HEK293 (cell line): ENCODE measurements around the gene RBMXL3.

Source experiments
- CTCF ChIA-PET: fragments of 350-600 bp; formaldehyde crosslinking; extraction: SDS; loops from one replicate; lab custom pipeline; 2021; ENCODE audit warnings: antibody characterized with exemption; lab: Yijun Ruan, JAX
- POLR2A ChIA-PET: fragments of 300-600 bp; formaldehyde crosslinking; extraction: SDS; loops from one replicate; lab custom pipeline; 2020; ENCODE audit warnings: antibody characterized with exemption, inconsistent platforms; lab: Yijun Ruan, JAX
- H3K27ac ChIP-seq: fragments of 200-500 bp; sonication (Bioruptor generic); 2 replicates; pipeline ENCODE4 v1.5.1; 2014; ENCODE audit warnings: low read depth, low read length, control low read depth, inconsistent platforms; ENCODE audit errors: extremely low read depth
- H3K36me3 ChIP-seq, 2 experiments: fragments of 200-500 bp in 1 of 2; sonication (Bioruptor generic) in 1 of 2; 1 replicate in 1 of 2; 2 replicates in 1 of 2; pipeline ENCODE4 v1.5.1; 2014 to 2017; ENCODE audit warnings: inconsistent platforms in 2 of 2, low read length in 2 of 2; ENCODE audit not compliant: control insufficient read depth in 2 of 2, insufficient read depth in 1 of 2
- H3K4me1 ChIP-seq: fragments of 200-500 bp; sonication (Bioruptor generic); 2 replicates; pipeline ENCODE4 v1.5.1; 2014; ENCODE audit warnings: mild to moderate bottlenecking, low read length, inconsistent platforms; ENCODE audit not compliant: control insufficient read depth, insufficient read depth
- H3K4me3 ChIP-seq: 2 replicates; pipeline ENCODE4 v1.5.1; 2011; ENCODE audit warnings: low read depth, mild to moderate bottlenecking, control low read depth, low read length, moderate library complexity
- H3K9me3 ChIP-seq: fragments of 200-500 bp; sonication (Bioruptor generic); 2 replicates; pipeline ENCODE4 v1.5.1; 2014; ENCODE audit warnings: low read depth, low read length, inconsistent platforms; ENCODE audit not compliant: control insufficient read depth, insufficient read depth
- KLF10 ChIP-seq: fragments of 450-650 bp; IDR thresholded peaks from 2 replicates; pipeline ENCODE4 v1.5.1; 2018; ENCODE audit warnings: missing biosample characterization, mild to moderate bottlenecking, missing genetic modification characterization
- MEIS1 ChIP-seq: sonication (generic); formaldehyde crosslinking; IDR thresholded peaks from 2 replicates; pipeline ENCODE4 v1.8.1; 2022; ENCODE audit warnings: missing genetic modification reagents, mild to moderate bottlenecking, borderline replicate concordance
- MYNN ChIP-seq: fragments of 450-650 bp; formaldehyde crosslinking; IDR thresholded peaks from 2 replicates; pipeline ENCODE4 v1.5.1; 2016; ENCODE audit warnings: missing biosample characterization, missing genetic modification characterization, borderline replicate concordance
- OSR2 ChIP-seq: fragments of 450-650 bp; formaldehyde crosslinking; IDR thresholded peaks from 2 replicates; pipeline ENCODE4 v1.5.1; 2016; ENCODE audit warnings: missing biosample characterization, missing genetic modification characterization
- WT1 ChIP-seq: fragments of 450-650 bp; formaldehyde crosslinking; IDR thresholded peaks from 2 replicates; pipeline ENCODE4 v1.5.1; 2016; ENCODE audit warnings: missing biosample characterization, missing genetic modification characterization
- ZNF37A ChIP-seq: fragments of 450-650 bp; IDR thresholded peaks from 2 replicates; pipeline ENCODE4 v1.5.1; 2018; ENCODE audit warnings: missing biosample characterization, missing genetic modification characterization
- ZNF423 ChIP-seq: fragments of 450-650 bp; formaldehyde crosslinking; IDR thresholded peaks from 2 replicates; pipeline ENCODE4 v1.5.1; 2016; ENCODE audit warnings: missing biosample characterization, missing genetic modification characterization
- ZNF600 ChIP-seq: fragments of 450-650 bp; formaldehyde crosslinking; IDR thresholded peaks from 2 replicates; pipeline ENCODE4 v1.5.1; 2016; ENCODE audit warnings: missing biosample characterization, missing genetic modification characterization
- ZNF654 ChIP-seq: fragments of 450-650 bp; formaldehyde crosslinking; IDR thresholded peaks from 2 replicates; pipeline ENCODE4 v1.5.1; 2016; ENCODE audit warnings: low read depth, missing biosample characterization, missing genetic modification characterization
- ZNF658 ChIP-seq: fragments of 450-650 bp; formaldehyde crosslinking; IDR thresholded peaks from 2 replicates; pipeline ENCODE4; 2016; ENCODE audit warnings: missing biosample characterization, missing genetic modification characterization
- TF ChIP-seq, protein P1 (sequence below): fragments of 450-650 bp; formaldehyde crosslinking; IDR thresholded peaks from 2 replicates; pipeline ENCODE4 v1.5.1; 2016; ENCODE audit warnings: missing biosample characterization, missing genetic modification characterization
- TF ChIP-seq, protein P2 (sequence below): fragments of 450-650 bp; formaldehyde crosslinking; IDR thresholded peaks from 2 replicates; pipeline ENCODE4 v1.5.1; 2016; ENCODE audit warnings: missing biosample characterization, missing genetic modification characterization, low read depth
- TF ChIP-seq, protein P3 (sequence below): fragments of 450-650 bp; formaldehyde crosslinking; IDR thresholded peaks from 2 replicates; pipeline ENCODE4 v1.5.1; 2016; ENCODE audit warnings: missing biosample characterization, missing genetic modification characterization
- TF ChIP-seq, protein P4 (sequence below): fragments of 450-650 bp; formaldehyde crosslinking; IDR thresholded peaks from 2 replicates; pipeline ENCODE4 v1.5.1; 2016; ENCODE audit warnings: missing biosample characterization, missing genetic modification characterization
- TF ChIP-seq, protein P5 (sequence below): fragments of 450-650 bp; formaldehyde crosslinking; IDR thresholded peaks from 2 replicates; pipeline ENCODE4 v1.5.1; 2016; ENCODE audit warnings: missing biosample characterization, missing genetic modification characterization, low read depth
- TF ChIP-seq, protein P6 (sequence below): fragments of 450-650 bp; formaldehyde crosslinking; IDR thresholded peaks from 2 replicates; pipeline ENCODE4 v1.5.1; 2017; ENCODE audit warnings: missing biosample characterization, missing genetic modification characterization
- TF ChIP-seq, protein P7 (sequence below): sonication (generic); formaldehyde crosslinking; IDR thresholded peaks from 2 replicates; pipeline ENCODE4 v1.8.1; 2022; ENCODE audit warnings: mild to moderate bottlenecking, moderate library complexity, missing genetic modification reagents

RBMXL3 gene

DNA sequence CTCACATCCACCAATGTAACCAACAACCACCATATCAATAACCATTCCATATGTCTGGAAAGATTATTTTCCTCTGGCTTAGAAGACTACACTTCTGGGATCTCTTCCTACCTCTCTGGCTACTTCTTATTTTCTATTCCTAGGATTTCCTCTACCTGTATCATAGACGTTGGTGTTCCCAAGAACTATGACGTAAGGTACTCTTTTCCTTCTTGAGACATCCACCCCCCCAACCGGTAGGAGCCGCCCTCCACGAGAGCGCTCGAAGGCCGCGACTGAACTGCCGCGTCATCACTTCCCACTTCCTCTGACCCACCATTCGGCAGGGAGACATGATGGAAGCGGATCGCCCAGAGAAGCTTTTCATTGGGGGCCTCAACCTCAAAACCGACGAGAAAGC, at the start of gene RBMXL3:
Gene RBMXL3, plus strand, starts transcription at position 301 of the 400 bp plus-strand sequence. Its CDS starts 32 bp downstream, at position 333.
- no peak within 1 kb of the TSS for H3K4me3 ChIP-seq
- ChIA-PET CTCF (no interaction called here), POLR2A (no interaction called here)
- no peaks in the 10 kb centered on the region for H3K9me3 ChIP-seq
- no peaks in the 10 kb centered on the region for H3K4me1 ChIP-seq
- peaks cover 3 to 8% of the 10 kb centered on the region in 2 experiments; a peak in 2 of 3 replicates for H3K36me3 ChIP-seq
- TF ChIP-seq OSR2 (tag by site-specific recombination) (no peak), WT1 (tag by site-specific recombination) (no peak), KLF10 (tag by site-specific recombination) (no peak), ZNF423 (tag by site-specific recombination) (no peak), MEIS1 (CRISPR knock-in tag) (no peak)
- H3K27ac ChIP-seq, result no peak within 1 kb of the TSS

DNA sequence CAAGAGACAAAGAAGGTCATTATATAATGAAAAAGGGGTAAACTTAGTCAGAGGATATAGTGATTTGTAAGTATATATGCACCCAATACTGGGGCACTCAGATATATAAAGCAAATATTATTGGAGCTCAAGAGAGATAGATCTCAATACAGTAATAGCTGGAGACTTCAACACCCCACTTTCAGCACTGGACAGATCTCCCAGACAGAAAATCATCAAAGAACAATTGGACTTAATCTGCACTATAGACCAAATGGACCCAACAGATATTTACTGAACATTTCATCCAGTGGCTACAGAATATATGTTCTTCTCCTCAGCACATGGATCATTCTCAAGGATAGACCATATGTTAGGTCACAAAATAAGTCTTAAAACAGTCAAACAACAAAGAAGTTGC, 47.2 kb upstream of the RBMXL3 start:
- Histone ChIP-seq H3K4me1 (no peaks in the 10 kb centered on the region), H3K9me3 (no peaks in the 10 kb centered on the region), H3K36me3 (peaks cover 3 to 16% of the 10 kb centered on the region in 2 experiments; a peak in 1 of 3 replicates), H3K4me3 (no peak overlapping the region), H3K27ac (no peak overlapping the region)
- TF ChIP-seq, protein P1, sequence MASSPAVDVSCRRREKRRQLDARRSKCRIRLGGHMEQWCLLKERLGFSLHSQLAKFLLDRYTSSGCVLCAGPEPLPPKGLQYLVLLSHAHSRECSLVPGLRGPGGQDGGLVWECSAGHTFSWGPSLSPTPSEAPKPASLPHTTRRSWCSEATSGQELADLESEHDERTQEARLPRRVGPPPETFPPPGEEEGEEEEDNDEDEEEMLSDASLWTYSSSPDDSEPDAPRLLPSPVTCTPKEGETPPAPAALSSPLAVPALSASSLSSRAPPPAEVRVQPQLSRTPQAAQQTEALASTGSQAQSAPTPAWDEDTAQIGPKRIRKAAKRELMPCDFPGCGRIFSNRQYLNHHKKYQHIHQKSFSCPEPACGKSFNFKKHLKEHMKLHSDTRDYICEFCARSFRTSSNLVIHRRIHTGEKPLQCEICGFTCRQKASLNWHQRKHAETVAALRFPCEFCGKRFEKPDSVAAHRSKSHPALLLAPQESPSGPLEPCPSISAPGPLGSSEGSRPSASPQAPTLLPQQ, result no peak
- TF ChIP-seq, protein P2, sequence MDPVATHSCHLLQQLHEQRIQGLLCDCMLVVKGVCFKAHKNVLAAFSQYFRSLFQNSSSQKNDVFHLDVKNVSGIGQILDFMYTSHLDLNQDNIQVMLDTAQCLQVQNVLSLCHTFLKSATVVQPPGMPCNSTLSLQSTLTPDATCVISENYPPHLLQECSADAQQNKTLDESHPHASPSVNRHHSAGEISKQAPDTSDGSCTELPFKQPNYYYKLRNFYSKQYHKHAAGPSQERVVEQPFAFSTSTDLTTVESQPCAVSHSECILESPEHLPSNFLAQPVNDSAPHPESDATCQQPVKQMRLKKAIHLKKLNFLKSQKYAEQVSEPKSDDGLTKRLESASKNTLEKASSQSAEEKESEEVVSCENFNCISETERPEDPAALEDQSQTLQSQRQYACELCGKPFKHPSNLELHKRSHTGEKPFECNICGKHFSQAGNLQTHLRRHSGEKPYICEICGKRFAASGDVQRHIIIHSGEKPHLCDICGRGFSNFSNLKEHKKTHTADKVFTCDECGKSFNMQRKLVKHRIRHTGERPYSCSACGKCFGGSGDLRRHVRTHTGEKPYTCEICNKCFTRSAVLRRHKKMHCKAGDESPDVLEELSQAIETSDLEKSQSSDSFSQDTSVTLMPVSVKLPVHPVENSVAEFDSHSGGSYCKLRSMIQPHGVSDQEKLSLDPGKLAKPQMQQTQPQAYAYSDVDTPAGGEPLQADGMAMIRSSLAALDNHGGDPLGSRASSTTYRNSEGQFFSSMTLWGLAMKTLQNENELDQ (tag by site-specific recombination), result no peak
- TF ChIP-seq ZNF600, result no peak
- TF ChIP-seq, protein P3, sequence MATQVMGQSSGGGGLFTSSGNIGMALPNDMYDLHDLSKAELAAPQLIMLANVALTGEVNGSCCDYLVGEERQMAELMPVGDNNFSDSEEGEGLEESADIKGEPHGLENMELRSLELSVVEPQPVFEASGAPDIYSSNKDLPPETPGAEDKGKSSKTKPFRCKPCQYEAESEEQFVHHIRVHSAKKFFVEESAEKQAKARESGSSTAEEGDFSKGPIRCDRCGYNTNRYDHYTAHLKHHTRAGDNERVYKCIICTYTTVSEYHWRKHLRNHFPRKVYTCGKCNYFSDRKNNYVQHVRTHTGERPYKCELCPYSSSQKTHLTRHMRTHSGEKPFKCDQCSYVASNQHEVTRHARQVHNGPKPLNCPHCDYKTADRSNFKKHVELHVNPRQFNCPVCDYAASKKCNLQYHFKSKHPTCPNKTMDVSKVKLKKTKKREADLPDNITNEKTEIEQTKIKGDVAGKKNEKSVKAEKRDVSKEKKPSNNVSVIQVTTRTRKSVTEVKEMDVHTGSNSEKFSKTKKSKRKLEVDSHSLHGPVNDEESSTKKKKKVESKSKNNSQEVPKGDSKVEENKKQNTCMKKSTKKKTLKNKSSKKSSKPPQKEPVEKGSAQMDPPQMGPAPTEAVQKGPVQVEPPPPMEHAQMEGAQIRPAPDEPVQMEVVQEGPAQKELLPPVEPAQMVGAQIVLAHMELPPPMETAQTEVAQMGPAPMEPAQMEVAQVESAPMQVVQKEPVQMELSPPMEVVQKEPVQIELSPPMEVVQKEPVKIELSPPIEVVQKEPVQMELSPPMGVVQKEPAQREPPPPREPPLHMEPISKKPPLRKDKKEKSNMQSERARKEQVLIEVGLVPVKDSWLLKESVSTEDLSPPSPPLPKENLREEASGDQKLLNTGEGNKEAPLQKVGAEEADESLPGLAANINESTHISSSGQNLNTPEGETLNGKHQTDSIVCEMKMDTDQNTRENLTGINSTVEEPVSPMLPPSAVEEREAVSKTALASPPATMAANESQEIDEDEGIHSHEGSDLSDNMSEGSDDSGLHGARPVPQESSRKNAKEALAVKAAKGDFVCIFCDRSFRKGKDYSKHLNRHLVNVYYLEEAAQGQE (tag by site-specific recombination), result peak; percentile 79
- POLR2A ChIA-PET, result no interaction called here
- CTCF ChIA-PET, result no interaction called here

DNA sequence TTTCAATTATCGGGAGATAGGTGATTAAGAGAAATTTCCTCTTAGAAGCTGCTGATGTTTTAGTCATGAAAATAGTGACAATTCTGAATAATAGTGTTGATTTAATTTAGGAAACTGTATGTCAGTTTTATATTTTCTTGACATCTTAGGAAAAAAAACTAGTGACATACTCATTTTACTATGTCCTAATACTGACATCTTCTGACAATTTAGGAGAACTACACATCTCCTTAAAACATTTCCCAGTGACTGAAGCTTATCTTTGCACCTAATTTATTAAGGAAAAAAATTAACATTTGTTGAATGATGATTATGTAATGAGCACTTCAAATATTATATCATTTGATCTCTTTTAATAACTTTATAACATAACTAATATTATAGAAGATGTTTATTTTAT, 42.0 kb upstream of the RBMXL3 start:
- H3K4me3 ChIP-seq, result no peak overlapping the region
- no peaks in the 10 kb centered on the region for H3K9me3 ChIP-seq
- ChIA-PET POLR2A (no interaction called here), CTCF (interaction anchor here (0.5 to 1.7 kb wide), 16 partner anchors 10 to 1289 kb away, joined by 3 to 7 read pairs (median 3); no protein-coding TSS in a partner anchor)
- H3K27ac ChIP-seq, result no peak overlapping the region
- peaks cover 0 to 11% of the 10 kb centered on the region in 2 experiments; a peak in 1 of 3 replicates for H3K36me3 ChIP-seq
- H3K4me1 ChIP-seq, result no peaks in the 10 kb centered on the region
- TF ChIP-seq ZNF37A (tag by site-specific recombination) (no peak), ZNF658 (no peak), MYNN (tag by site-specific recombination) (no peak), ZNF654 (tag by site-specific recombination) (peak; percentile 85)
- TF ChIP-seq, protein P4, sequence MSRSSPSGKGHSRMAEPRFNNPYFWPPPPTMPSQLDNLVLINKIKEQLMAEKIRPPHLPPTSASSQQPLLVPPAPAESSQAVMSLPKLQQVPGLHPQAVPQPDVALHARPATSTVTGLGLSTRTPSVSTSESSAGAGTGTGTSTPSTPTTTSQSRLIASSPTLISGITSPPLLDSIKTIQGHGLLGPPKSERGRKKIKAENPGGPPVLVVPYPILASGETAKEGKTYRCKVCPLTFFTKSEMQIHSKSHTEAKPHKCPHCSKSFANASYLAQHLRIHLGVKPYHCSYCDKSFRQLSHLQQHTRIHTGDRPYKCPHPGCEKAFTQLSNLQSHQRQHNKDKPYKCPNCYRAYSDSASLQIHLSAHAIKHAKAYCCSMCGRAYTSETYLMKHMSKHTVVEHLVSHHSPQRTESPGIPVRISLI (tag by site-specific recombination), result no peak
- TF ChIP-seq, protein P5, sequence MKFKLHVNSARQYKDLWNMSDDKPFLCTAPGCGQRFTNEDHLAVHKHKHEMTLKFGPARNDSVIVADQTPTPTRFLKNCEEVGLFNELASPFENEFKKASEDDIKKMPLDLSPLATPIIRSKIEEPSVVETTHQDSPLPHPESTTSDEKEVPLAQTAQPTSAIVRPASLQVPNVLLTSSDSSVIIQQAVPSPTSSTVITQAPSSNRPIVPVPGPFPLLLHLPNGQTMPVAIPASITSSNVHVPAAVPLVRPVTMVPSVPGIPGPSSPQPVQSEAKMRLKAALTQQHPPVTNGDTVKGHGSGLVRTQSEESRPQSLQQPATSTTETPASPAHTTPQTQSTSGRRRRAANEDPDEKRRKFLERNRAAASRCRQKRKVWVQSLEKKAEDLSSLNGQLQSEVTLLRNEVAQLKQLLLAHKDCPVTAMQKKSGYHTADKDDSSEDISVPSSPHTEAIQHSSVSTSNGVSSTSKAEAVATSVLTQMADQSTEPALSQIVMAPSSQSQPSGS, result 0 out of 2 replicates have a peak, but pooled peaks have one; percentile 33
- TF ChIP-seq, protein P6, sequence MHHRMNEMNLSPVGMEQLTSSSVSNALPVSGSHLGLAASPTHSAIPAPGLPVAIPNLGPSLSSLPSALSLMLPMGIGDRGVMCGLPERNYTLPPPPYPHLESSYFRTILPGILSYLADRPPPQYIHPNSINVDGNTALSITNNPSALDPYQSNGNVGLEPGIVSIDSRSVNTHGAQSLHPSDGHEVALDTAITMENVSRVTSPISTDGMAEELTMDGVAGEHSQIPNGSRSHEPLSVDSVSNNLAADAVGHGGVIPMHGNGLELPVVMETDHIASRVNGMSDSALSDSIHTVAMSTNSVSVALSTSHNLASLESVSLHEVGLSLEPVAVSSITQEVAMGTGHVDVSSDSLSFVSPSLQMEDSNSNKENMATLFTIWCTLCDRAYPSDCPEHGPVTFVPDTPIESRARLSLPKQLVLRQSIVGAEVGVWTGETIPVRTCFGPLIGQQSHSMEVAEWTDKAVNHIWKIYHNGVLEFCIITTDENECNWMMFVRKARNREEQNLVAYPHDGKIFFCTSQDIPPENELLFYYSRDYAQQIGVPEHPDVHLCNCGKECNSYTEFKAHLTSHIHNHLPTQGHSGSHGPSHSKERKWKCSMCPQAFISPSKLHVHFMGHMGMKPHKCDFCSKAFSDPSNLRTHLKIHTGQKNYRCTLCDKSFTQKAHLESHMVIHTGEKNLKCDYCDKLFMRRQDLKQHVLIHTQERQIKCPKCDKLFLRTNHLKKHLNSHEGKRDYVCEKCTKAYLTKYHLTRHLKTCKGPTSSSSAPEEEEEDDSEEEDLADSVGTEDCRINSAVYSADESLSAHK, result no peak
- TF ChIP-seq, protein P7, sequence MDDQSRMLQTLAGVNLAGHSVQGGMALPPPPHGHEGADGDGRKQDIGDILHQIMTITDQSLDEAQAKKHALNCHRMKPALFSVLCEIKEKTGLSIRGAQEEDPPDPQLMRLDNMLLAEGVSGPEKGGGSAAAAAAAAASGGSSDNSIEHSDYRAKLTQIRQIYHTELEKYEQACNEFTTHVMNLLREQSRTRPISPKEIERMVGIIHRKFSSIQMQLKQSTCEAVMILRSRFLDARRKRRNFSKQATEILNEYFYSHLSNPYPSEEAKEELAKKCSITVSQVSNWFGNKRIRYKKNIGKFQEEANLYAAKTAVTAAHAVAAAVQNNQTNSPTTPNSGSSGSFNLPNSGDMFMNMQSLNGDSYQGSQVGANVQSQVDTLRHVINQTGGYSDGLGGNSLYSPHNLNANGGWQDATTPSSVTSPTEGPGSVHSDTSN (CRISPR knock-in tag), result no peak
